WERI-Rb-1 (cell line): ENCODE results near the gene ADAMTS4.

Source experiments
- DNase-seq: peaks from one replicate; pipeline ENCODE4 v3.0.0-alpha.2; 2020
- H3K27ac ChIP-seq: fragments of 250-450 bp; sonication (Bioruptor Pico); 2 replicates; pipeline ENCODE4 v1.5.1; 2020; ENCODE audit warnings: mild to moderate bottlenecking, moderate library complexity
- H3K27me3 ChIP-seq: fragments of 250-450 bp; sonication (Bioruptor Pico); 2 replicates; pipeline ENCODE4 v1.5.1; 2021; ENCODE audit warnings: mild to moderate bottlenecking, low read depth, moderate library complexity; ENCODE audit not compliant: insufficient read depth, severe bottlenecking
- H3K36me3 ChIP-seq: fragments of 250-450 bp; sonication (Bioruptor Pico); 2 replicates; pipeline ENCODE4 v1.5.1; 2020; ENCODE audit warnings: mild to moderate bottlenecking, moderate library complexity
- H3K4me3 ChIP-seq: 2 replicates; pipeline ENCODE4 v1.5.1; 2011; ENCODE audit warnings: low read depth, mild to moderate bottlenecking, control low read depth, low read length
- H3K9me3 ChIP-seq: fragments of 250-450 bp; sonication (Bioruptor Pico); 2 replicates; pipeline ENCODE4 v1.5.1; 2021; ENCODE audit warnings: mild to moderate bottlenecking, moderate library complexity; ENCODE audit not compliant: severe bottlenecking
- TF ChIP-seq, protein P1 (sequence below): IDR thresholded peaks from 2 replicates; pipeline ENCODE4 v1.5.1; 2011; ENCODE audit warnings: low read depth, mild to moderate bottlenecking, control low read depth, inconsistent platforms, low read length

Gene ADAMTS4

DNA sequence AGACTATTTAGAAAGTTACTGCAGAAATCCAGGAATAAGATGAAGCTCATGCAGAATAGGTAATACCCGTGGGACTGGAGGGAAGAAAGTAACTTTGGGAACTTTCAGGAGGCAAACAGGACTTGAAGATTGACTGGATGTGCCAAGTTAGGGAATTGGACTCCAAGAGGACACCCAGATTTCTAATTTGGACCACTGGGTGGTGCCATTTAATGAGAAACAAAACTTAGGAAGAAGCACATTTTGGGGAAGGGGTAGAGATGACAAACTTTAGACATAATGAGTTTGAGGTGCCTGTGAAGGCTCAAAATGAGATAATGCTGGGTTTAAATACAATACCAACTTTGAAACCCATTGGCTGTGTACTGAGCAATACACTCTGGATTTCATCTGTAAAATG is 18.2 kb downstream of the ADAMTS4 start:
- TF ChIP-seq, protein P1, sequence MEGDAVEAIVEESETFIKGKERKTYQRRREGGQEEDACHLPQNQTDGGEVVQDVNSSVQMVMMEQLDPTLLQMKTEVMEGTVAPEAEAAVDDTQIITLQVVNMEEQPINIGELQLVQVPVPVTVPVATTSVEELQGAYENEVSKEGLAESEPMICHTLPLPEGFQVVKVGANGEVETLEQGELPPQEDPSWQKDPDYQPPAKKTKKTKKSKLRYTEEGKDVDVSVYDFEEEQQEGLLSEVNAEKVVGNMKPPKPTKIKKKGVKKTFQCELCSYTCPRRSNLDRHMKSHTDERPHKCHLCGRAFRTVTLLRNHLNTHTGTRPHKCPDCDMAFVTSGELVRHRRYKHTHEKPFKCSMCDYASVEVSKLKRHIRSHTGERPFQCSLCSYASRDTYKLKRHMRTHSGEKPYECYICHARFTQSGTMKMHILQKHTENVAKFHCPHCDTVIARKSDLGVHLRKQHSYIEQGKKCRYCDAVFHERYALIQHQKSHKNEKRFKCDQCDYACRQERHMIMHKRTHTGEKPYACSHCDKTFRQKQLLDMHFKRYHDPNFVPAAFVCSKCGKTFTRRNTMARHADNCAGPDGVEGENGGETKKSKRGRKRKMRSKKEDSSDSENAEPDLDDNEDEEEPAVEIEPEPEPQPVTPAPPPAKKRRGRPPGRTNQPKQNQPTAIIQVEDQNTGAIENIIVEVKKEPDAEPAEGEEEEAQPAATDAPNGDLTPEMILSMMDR = peak; percentile 39; the same call in 1 of the 2 replicates
- Histone ChIP-seq H3K36me3 (peaks cover 3% of the 10 kb centered on the region), H3K27ac (no peak overlapping the region), H3K27me3 (no peaks in the 10 kb centered on the region), H3K4me3 (no peak overlapping the region), H3K9me3 (no peaks in the 10 kb centered on the region)
- DNase-seq = no peak

DNA sequence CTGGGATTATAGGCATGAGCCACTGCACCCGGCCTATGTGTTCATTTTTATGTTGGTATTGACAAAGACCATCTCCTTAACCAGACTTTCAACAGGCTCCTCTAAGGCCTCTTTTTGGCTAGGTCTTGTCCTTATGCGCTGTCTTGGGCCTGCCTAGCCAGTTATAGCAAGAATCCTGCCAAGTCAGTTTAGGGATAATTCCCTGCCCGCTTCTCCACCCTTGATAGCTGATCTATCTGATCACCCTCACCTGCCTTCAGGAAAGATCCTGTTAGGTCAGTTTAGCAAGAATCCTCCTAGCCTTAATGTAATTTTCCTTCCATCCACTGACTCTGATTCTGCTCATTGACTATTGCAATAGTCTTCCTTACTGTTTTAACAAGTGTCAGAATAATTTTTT is 19.2 kb downstream of the ADAMTS4 start:
- no peaks in the 10 kb centered on the region for H3K27me3 ChIP-seq
- DNase-seq = no peak
- no peak overlapping the region for H3K27ac ChIP-seq
- H3K4me3 ChIP-seq = no peak overlapping the region
- H3K9me3 ChIP-seq = no peaks in the 10 kb centered on the region
- peaks cover 13% of the 10 kb centered on the region for H3K36me3 ChIP-seq
- TF ChIP-seq, protein P1 = no peak

DNA sequence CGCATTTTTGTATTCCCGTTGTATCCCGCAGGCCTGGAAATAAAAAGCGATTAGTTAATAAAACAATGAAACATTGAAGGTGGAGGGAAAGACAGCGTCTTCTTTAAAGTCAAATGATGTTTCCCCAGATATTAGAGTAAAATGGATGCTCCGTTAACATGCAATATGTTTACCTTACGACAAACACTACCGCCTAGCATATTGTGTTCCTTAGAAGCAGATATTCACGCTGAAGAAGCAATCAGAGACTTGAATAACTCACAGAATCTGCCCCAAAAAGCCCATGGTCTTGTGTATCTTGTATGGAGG is 21.0 kb downstream of the ADAMTS4 start:
- Histone ChIP-seq H3K36me3 (peaks cover 31% of the 10 kb centered on the region), H3K4me3 (peak overlapping the region; percentile 65), H3K27me3 (no peaks in the 10 kb centered on the region), H3K27ac (peak overlapping the region; percentile 82), H3K9me3 (no peaks in the 10 kb centered on the region)
- DNase-seq = no peak
- TF ChIP-seq, protein P1 = no peak

DNA sequence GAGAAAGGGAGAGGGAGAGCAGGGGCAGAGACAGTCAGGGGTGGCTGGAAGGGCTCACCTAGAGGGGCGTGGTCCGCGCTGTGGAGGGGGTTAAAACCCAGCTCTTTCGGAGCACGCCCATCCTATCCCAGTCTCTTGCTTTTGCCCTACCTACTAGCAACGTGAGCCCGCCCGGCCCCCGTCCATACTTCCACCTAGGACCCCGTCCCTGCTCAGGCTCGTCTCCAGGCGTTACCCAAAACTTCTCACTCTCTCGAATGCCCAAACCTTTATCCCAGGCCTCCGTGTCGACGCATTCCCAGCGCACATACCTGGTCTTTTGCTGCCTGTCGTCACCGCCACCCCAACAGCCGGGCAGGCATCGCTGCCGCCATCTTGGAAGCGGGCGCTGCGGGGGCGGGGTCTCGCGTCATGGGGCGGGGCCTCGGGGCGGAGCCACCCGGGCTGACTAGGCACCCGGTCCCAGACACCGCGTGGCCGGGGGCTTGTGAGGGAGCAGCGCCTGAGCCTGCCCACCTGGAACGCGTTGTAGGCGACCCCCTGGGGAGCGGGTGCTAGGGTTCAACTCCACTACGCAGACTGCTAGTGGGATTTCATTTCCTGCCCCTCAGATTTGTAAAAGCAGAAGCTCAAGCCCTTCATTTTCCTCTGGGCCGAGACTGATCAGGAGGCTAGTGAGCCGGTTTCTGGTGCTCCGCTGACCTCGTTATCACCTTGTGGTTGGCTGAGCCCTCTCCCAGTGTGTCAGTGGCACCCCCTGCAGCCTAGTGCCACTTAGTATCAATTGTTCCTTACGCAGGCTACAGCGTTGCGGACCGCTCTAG is 21.5 kb downstream of the ADAMTS4 start, which contains the start of gene B4GALT3:
TSS of gene B4GALT3 (minus strand) at position 396 of the 824 bp plus-strand sequence. CDS start 1,447 bp downstream, outside the sequence.
- Histone ChIP-seq H3K27ac (peak within 1 kb of the TSS; percentile 82), H3K9me3 (no peaks in the 10 kb centered on the region), H3K36me3 (peaks cover 36% of the 10 kb centered on the region), H3K4me3 (peak within 1 kb of the TSS; percentile 65), H3K27me3 (no peaks in the 10 kb centered on the region)
- peak; percentile 98 for DNase-seq
- TF ChIP-seq, protein P1 = peak; percentile 79

DNA sequence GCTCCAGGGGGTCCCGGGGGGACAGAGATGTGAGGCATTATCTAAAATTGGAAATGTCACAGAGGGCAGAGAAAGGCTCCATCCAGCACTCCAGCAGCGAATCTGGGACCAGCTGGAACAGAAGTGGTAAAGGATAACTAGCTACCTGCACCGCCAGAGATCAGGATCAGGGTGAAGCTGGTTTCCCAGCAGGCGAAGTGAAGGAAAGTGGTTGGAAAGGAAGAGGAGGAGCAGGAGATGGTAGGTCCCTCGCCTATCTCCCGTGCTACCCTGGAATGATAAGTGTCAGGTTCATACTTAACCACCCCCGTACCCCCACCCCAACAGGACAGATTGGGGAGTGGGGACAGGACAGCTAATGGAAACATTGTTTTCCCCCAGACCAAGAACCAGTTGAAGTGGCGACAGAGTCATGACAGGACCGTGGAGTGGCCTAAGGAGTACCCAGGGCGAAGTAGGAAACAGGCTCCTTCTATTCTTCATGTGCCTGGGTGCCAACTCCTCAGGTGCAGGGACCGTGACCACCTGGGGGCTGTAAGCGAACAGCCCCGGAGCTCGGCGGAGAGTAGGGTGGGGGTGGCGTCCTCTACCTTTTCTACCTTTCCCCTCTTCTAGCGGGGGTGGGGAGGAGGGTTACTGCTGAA is 22.3 kb downstream of the ADAMTS4 start:
- H3K27me3 ChIP-seq = no peaks in the 10 kb centered on the region
- peak overlapping the region; percentile 65 for H3K4me3 ChIP-seq
- DNase-seq = no peak
- no peaks in the 10 kb centered on the region for H3K9me3 ChIP-seq
- TF ChIP-seq, protein P1 = no peak
- peaks cover 44% of the 10 kb centered on the region for H3K36me3 ChIP-seq
- H3K27ac ChIP-seq = peak overlapping the region; percentile 82
